Activated T-cell treated with anti-CD3 and anti-CD28 coated beads for 24 hours (primary cell): ENCODE results near the gene ZNF317.
A peak's percentile ranks its signal among the peaks of the same experiment; 100 is the strongest.
"Not testable (repeated sequence)": the region's sequence is repeated elsewhere in the genome, so short reads cannot be mapped to it uniquely, and the experiment has no call there.

Experiments used
- DNase-seq: peaks from one replicate; pipeline ENCODE4 v3.0.0-alpha.2; 2020; ENCODE audit warnings: low read depth

ZNF317 gene

GRCh38 chr19:9175326-9175725, 35.1 kb downstream of the ZNF317 start:
- DNase-seq, result no peak

- no peak for DNase-seq
These were observed 38.7 kb downstream of the ZNF317 start, which contains the start of gene OR7D2 for GRCh38 chr19:9178901-9179300. OR7D2 (plus strand) TSS chr19:9178979; CDS start chr19:9185782, 6,803 bp downstream.

- no peak for DNase-seq
These were observed 42.8 kb downstream of the ZNF317 start for GRCh38 chr19:9183000-9183399.

- DNase-seq, result no peak
These were observed 47.0 kb downstream of the ZNF317 start for GRCh38 chr19:9187191-9187590.

- no peak for DNase-seq
These were observed 49.3 kb downstream of the ZNF317 start for GRCh38 chr19:9189535-9189934.

GRCh38 chr19:9198044-9198443, 57.8 kb downstream of the ZNF317 start:
- DNase-seq, result not testable (repeated sequence)

GRCh38 chr19:9205501-9206113, 65.4 kb downstream of the ZNF317 start:
- peak; percentile 58 for DNase-seq
